Measurements from ENCODE around the gene C15orf39.
"Not testable (repeated sequence)": the region's sequence is repeated elsewhere in the genome, so short reads cannot be mapped to it uniquely, and the experiment has no call there.

The C15orf39 gene

DNA sequence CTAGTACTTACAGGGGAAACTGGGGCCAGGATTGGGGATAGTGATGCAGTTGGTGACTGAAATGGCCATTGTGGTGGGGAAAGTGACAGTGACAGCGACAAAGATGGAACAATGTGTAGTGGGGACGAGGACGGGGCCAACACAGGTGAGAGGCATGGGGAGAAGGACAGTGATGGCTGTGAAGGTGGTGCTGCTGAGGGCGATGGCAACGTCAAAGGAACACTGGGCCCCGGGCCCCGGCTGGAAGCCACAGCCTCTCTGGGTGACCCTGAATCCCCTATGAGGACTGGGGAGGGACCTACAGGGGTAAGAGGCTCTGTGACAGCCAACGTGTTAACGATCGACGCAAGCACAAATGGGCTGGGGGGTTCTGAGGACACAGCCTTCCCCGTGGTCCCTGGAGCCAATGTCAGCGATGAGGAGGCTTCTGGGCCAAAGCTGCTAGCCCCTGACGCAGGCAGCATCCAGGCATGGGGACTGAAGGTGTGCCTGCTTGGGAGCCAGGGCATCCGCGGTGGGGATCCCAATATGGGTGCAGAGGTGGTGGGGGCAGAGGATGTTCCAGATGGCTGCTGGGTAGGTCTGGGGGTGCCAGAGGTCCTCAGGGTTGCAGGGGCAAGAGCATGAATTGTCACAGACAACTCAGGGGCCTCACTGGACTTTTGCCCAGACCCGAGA is 31.3 kb downstream of the C15orf39 start:
- DNase-seq: no peak

DNA sequence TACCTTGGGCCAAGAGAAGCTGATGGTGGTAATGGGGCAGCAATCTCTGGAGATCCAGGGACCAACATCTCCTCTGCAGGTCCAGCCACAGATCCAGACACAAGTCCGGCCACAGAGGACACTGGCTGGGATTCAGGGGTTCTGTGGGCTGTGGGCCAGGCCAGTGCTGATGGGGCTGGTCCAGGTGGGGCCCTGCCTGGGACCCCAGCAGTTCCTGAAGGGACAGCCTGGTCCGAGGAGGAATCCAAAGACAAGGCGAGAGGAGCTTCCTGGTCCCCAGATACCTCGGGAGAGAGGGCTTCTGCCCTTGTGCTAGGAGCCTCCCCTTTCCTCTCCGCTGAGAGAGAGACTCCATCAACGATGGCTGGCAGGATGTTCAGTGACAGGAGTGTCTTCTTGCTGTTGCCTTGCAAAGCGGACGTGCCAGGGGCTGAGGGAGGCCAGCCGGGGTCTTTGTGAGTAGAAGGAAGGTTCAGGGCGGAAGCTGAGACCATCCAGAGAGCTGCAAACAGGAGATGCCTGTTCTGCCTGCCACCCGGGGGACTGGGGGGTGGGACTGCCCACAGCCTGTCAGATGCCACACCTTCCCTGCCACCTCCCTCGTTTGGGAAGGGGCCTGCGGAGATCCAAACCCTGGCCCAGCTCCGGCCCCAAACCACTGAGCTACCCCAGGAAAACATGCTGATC is 32.0 kb downstream of the C15orf39 start:
- no peak for DNase-seq

DNA sequence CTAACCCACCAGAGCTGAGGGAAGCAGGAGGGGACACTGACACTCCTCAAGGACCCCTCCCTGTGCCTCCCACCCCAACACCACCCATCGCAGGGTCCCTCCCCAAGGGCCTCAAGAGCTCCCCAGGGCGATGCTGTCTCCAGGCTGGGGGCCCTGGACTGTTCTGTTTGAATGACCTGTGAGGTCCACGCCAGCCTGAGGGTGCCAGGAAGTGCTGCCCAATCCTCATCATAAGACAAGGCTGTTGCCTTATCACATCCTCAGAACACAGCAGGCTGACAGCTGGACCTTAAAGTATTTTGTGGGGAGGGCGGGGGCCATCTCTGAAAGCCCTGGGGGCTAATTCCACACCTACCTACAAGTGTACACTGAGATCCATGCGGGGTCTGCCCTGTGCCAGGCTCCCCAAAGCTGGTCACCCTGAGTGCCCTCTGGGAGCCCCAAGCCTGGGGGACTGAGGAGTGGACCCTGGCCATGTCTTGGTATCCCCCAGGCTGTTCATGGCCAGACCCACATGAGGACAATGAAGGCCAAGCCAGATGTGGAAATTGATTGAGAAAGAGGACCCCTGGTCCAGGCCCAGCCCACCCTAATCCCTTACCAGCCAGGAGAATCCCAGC is 32.6 kb downstream of the C15orf39 start:
- no peak for DNase-seq

DNA sequence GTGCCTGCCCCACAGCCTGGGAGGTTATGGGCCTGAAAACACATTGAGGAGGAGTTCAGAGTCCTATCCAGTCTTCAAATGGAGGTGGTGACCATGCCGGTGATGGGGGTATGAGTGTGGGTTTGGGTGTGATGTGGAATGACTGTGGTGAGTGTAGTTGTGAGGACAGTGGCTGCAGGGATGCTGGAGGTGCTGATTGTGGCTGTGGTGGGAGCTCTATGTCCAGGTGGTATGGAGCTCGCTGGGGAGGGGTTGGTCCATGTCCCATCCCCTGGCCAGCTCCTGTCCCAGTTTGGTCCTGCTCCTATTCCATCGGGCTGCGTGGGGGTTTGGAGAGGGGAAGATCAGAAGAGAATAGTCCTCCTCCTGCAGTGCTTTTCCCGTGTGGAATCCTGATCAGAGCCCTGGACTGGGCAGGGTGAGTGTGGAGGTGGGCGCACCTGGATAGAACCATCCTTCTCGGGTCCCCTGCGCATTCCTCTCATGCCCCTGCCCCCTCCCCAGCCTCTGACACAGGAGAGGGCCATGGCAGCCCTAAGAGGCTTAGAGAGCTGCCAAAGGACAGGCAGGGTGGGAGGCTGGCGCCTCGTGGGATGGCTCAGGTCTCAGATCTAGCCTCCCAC is 33.5 kb downstream of the C15orf39 start:
- no peak for DNase-seq

DNA sequence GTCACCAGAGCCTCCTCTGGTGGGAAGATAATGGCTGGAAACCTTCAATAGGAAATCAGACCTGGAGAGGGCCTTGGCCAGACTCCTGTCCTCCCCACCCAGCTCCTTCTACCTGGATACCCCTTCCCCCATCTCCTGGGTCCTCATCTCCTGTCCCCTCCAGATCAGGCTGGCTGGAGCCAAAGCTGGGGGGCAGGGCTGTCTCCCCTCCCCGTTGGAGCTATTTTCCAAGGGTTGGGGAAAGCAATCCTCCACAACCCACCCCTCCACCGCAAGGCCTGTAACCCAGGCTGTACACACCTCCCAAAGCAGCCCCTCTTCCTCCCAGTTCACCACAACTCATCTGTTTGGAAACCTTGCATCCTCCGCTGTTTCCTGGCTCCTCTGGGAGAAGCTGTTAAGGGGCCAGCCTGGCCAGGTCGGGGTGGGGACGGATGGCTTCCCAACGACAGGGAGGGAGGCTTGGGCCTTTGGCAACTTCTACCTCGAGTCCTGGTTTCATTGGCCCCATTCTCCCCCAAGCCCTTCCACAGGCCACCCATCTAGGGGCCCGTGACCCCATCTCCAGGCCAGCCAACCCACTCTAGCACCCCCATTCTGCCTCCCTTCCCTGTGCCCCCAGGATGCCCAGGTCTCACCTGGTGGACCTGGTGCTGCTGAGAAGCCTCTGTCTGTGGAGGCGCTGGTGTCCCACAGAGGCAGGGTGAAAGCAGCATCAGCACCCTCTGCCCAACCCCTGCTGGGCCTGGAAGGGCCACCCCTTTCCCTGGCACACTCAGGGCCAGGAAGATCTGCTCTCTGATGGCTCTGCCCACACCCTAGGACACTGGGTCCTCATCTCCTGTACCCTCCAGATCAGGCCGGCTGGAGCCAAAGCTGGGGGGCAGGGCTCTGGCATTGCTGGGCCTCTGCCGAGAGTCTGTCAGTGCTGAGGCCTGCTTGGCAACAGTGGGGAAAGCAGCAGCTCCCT is 34.4 kb downstream of the C15orf39 start:
- no peak for DNase-seq

DNA sequence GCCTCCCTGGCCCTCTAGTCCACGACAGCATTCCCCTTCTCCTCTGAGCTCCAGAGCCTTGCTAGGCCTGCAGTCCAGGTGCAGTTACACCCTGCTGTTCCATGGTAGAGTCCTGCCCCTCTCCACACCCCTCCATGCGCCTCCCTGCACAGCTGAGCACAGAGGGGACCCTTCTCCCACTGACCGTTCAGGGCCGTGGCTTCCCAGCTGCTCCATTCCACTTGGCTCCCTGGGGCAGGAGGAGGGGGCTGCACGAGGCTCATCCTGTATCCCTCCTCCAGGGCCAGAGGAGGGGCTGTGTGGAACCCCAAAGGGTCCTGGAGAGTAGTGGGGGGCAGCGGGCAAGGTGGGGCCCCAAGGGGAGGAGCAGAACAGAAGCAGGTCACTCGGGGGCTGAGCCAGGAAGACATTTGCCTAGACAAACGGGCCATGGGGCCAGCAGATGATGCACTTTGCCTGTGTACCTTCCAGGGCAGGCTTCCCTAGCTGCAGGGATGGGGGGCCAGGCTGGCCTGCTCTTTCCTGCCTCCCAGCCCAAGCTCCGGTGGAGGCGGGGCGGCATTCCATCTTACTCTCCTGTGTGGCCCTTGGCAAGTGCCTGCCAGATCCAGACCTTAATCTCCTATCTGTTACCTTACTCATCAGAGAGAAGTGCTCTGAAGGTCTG is 35.8 kb downstream of the C15orf39 start:
- no peak for DNase-seq

DNA sequence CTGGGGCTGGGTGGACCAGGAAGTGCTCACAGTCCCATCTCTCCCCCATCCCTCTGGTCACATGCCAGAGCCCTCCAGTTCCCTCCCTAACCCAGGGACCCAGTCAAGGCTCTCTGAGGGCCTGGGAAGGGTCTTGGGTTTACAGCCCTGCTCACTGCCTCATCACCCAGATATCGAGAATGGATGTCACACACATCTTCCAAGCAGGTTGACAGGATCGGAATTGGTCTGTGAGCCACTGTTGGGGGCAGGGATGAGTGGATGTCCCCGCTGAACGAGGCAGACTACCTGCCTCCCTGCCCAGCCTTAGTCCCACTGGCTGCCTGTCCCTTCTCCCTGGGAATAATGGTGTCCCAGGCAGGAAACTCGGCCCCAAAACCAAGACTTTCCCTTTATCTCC is 36.5 kb downstream of the C15orf39 start:
- no peak for DNase-seq

DNA sequence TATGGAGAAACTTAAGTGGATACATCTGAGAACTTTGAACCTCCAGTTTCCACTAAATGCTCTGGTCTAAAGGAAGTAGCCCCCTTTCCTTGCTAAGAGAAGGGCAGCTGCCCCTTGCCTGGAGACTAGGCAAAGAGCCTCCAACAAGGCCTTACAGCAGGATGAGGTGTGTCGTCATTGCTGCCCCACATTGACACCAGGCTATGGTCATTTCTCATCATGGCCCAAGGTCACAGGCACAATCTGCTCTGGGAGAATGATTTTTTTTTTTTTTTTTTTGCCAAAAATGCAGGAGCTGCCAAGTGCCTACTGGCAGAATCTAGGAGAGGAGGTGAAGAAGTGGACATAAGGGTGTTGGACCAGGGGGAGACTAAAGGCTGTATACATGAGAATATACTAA is 44.1 kb downstream of the C15orf39 start:
- DNase-seq: not testable (repeated sequence)

DNA sequence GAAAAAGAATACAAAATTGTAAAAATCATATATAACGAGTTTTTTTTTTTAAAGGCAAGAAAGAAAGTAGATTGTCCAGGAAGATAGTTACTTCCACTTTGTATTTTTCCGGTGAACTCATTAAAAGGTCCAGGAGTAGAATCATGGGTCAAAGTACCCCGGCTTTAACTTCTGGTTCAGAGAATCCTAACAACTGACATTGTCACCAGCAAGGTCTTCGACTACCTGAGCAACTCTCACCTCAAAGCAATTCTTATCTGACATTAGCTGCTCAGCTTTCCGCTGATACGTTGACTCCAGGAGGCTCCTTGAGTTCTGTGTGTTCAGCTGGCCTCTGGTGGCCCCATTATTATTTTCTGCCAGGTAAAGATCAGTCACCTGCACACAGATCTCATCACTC is 47.3 kb downstream of the C15orf39 start:
- not testable (repeated sequence) for DNase-seq

DNA sequence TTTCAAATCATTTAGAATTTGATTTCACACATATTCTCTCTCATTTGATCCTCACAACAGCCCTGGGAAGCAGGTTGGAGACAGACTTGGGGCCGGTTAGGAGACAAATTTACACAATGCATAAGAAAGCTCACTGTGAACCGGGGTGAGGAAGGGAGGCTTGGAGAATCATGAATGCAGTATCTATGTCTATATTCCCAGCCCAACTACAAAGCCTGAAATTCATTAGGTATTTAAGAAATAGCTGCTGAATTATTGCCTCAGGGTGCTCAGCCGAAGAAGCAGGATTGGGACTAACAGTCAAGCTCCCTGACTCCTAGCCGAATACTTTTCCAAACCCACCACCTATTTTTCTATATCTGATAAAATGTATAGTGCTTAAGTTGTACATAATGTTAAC is 48.0 kb downstream of the C15orf39 start:
- DNase-seq: no peak

DNA sequence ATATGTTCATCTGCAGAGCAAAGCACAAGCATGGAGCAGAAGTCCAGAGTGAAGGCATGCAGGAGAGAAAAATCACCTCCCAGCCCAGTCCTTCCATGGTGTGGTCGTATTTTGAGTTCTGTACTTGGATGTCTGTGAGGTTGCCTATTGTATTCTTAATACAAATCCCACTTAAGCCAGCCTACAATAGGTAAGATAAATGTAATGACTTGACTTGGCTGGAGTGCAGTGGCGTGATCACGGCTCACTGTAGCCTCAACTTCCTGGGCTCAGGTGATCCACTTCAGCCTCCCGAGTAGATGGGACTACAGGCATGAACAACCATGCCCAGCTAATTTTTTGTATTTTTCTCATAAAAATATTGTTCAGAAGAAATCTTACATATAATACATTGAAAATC is 49.7 kb downstream of the C15orf39 start:
- not testable (repeated sequence) for DNase-seq

DNA sequence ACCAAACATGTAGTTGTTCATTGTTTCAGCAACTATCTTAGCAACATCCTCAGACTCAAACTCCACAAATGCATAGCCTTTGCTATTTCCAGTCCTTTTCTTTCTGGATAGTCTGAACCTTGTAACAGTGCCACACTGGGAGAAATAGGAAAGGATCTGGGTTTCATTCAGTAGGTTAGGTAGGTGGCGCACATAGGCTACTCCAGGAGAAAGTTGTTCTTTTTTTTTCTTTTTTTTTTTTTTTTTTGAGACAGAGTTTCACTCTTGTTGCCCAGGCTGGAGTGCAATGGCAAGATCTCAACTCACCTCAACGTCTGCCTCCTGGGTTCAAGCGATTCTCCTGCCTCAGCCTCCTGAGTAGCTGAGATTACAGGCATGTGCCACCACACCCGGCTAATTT is 50.6 kb downstream of the C15orf39 start:
- not testable (repeated sequence) for DNase-seq

DNA sequence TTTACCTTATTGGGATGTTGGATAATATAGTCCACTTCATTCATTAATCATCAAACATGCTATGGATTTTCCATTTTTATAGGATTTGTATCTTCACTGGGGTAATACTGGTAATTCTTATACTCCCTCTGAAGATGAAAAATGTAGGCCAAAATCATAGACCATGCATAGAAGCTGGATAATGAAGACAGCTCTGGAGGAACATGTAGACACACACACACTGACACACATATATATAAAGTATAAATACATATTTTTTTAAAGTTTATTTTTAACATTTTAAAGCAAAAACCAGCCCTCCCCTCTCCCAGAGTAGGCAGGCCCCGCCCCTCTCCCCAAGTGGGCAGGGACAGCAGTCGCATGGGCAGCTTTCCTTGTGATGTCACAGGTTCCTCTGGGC is 56.4 kb downstream of the C15orf39 start, which contains the start of gene GOLGA6C:
GOLGA6C (plus strand) TSS at position 301 of the 400 bp plus-strand sequence. CDS start 265 bp downstream, outside the sequence.
- DNase-seq: not testable (repeated sequence)

DNA sequence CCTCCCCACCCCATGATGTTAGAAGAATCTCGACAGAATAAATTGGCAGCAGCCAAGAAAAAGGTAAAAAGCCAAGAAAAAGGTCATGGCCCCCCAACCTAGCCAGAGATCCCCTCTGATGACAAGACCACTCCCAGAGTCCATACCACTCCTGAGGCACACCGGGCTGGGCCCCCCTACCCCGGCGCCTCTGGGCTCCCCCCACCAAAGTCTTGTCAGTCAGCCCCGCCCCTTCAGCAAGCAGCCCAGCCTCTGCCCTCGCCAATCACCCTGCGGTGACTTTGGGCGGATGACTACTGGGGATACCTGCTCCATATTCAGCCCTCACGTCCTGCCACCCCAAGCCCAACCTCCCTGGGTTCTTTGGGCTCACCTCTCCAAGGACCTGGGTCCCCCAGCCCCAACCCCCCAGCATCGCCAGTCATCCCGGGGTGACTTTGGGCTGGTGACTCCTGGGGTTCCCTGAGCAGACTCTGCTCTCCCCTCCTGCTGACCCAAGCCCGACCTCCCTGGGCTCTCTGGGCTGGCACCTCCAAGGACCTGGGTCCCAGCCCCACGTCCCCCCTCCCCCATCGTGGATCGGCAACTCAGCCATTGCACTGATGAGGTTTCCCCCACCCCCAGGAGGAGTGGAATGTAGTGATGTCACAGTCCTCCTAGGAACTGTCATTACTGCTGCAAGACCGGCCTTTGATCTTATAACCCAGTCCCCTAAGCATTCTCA is 57.1 kb downstream of the C15orf39 start:
- not testable (repeated sequence) for DNase-seq

DNA sequence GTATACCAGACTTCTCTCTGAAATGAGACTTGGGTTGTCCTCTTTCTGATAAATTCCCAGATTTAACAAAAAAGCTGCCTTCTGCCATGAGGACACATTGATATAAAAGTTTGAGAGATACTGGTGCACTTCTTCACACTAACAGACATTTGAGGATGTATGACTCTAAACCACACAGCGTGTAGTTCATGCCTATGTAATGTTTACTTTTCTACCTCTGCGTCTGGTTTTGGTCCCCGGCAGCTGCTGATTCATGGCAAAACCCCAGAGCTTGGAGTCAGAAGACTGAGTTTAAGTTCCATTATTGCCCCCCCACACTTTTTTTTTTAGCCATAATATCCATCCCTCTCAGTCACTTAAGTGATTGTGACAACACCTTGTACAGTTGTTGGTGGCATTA is 58.2 kb downstream of the C15orf39 start:
- not testable (repeated sequence) for DNase-seq

Data from activated CD8-positive, alpha-beta memory T cell treated with anti-CD3 and anti-CD28 coated beads, Interleukin-2, amount 50 U/mL, for 4 hours (primary cell).